Stomach (tissue), 4 donors: ENCODE data around the gene ZBTB46.

Source experiments
- EP300 ChIP-seq: sonication (generic); formaldehyde crosslinking; IDR thresholded peaks from one replicate; pipeline ENCODE4 v1.6.1; 2017; ENCODE audit warnings: antibody characterized with exemption
- POLR2A ChIP-seq, 4 donors: fragments of 450-650 bp; IDR thresholded peaks; one replicate each; pipeline ENCODE4 v1.6.1; 2016; ENCODE audit warnings: antibody characterized with exemption in 4 of 4, control low read depth in 2 of 4, mild to moderate bottlenecking in 1 of 4, moderate library complexity in 1 of 4
- TF ChIP-seq, protein P1 (sequence below), 7 experiments: fragments of 450-650 bp in 4 of 7; fragments of 200-600 bp in 3 of 7; sonication (generic) in 3 of 7; IDR thresholded peaks; one replicate each; pipeline ENCODE4 v1.5.1; 2016 to 2019; ENCODE audit warnings: antibody characterized with exemption in 7 of 7, control low read depth in 2 of 7, mild to moderate bottlenecking in 1 of 7

GRCh38 chr20:63702036-63702665, 128.9 kb downstream of the ZBTB46 start:
- no peak for TF ChIP-seq EP300
- TF ChIP-seq, protein P1, sequence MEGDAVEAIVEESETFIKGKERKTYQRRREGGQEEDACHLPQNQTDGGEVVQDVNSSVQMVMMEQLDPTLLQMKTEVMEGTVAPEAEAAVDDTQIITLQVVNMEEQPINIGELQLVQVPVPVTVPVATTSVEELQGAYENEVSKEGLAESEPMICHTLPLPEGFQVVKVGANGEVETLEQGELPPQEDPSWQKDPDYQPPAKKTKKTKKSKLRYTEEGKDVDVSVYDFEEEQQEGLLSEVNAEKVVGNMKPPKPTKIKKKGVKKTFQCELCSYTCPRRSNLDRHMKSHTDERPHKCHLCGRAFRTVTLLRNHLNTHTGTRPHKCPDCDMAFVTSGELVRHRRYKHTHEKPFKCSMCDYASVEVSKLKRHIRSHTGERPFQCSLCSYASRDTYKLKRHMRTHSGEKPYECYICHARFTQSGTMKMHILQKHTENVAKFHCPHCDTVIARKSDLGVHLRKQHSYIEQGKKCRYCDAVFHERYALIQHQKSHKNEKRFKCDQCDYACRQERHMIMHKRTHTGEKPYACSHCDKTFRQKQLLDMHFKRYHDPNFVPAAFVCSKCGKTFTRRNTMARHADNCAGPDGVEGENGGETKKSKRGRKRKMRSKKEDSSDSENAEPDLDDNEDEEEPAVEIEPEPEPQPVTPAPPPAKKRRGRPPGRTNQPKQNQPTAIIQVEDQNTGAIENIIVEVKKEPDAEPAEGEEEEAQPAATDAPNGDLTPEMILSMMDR (IDR thresholded peaks at IDR 0.05), result no peak
- TF ChIP-seq POLR2A (IDR thresholded peaks at IDR 0.05), result no peak
